ENCODE data around the gene PSD2. TPM values are rescaled to one million over a fixed set of nuclear protein-coding genes. Genes with fewer than 3 reads are reported as not detected.

The PSD2 gene
- total and polyA plus RNA-seq, 2 donors from 2014 or later = 0.09 to 0.13 TPM

- intact Hi-C loops (cut with DNase I) = loop anchor here (5.0 kb wide), 1 partner anchor 136 kb away; no protein-coding TSS in a partner anchor
These were observed 27.6 kb upstream of the PSD2 start for GRCh38 chr5:139767960-139768359.

DNA sequence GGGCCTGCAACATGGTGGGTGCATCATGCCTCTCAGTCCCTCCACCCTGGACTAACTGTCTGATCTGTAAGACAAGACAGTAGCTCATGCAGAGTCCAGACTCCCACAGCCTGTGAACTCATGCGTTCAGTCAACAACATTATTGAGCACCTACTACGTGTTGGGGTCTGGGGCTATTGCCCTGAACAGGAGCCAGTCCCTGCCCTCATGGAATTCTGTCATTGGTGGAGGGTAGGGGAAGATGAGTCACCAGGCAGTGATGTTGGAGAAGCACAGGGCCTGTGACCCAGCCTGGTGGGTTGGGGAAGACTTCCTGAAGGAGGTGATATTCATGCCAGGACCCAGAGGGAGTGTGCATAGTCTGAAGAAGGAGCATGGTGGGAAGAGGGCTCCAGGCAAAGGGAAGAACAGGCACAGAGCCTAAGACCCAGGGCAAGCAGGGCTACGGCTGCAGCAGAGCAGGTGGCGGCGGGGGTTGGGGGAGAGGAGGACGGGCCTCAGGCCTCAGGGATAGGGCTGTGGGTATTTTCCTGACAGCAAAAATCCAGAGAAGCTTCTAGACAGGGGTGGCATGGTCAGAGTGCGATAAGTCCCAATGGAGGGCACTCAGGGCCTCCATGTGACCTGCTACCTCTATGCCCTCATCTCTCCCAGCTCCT, 26.7 kb upstream of the PSD2 start:
- DNase-seq = no peak
- H3K4me1 ChIP-seq (ENCODE audit: control insufficient read depth in 2 of 3, insufficient read depth in 2 of 3, low read depth in 1 of 3, low read length in 3 of 3) = peaks cover 0 to 16% (median 8%) of the 10 kb centered on the region in 3 donors
- no peaks in the 10 kb centered on the region for H3K36me3 ChIP-seq (ENCODE audit: control insufficient read depth in 2 of 3, insufficient read depth in 3 of 3, low read length in 3 of 3)
- H3K9ac ChIP-seq (ENCODE audit: low read length in 3 of 3) = no peak overlapping the region
- H3K9me3 ChIP-seq (ENCODE audit: control insufficient read depth in 2 of 3, insufficient read depth in 1 of 3, low read length in 3 of 3) = no peaks in the 10 kb centered on the region
- no peak for FAIRE-seq
- intact Hi-C loops (cut with DNase I) = loop anchor here (5.0 kb wide), 1 partner anchor 137 kb away; no protein-coding TSS in a partner anchor
- no peak overlapping the region for H3K4me3 ChIP-seq (ENCODE audit: low read length in 3 of 3)
- TF ChIP-seq CTCF (IDR thresholded peaks at IDR 0.05; ENCODE audit: borderline replicate concordance, extremely low read depth, insufficient read depth) = no peak
- no peak overlapping the region for H3K27ac ChIP-seq (ENCODE audit: low read depth in 2 of 2, low read length in 2 of 2)
- no peaks in the 10 kb centered on the region for H3K27me3 ChIP-seq (ENCODE audit: control insufficient read depth, insufficient read depth, low read length)

More at GRCh38 chr5:139767960-139768359, 27.6 kb upstream of the PSD2 start:
- Histone ChIP-seq H3K4me1 (ENCODE audit: control insufficient read depth in 2 of 3, insufficient read depth in 2 of 3, low read depth in 1 of 3, low read length in 3 of 3) (peaks cover 0 to 18% (median 8%) of the 10 kb centered on the region in 3 donors), H3K27me3 (ENCODE audit: control insufficient read depth, insufficient read depth, low read length) (no peaks in the 10 kb centered on the region), H3K36me3 (ENCODE audit: control insufficient read depth in 2 of 3, insufficient read depth in 3 of 3, low read length in 3 of 3) (no peaks in the 10 kb centered on the region), H3K27ac (ENCODE audit: low read depth in 2 of 2, low read length in 2 of 2) (no peak overlapping the region), H3K9me3 (ENCODE audit: control insufficient read depth in 2 of 3, insufficient read depth in 1 of 3, low read length in 3 of 3) (no peaks in the 10 kb centered on the region), H3K4me3 (ENCODE audit: low read length in 3 of 3) (no peak overlapping the region), H3K9ac (ENCODE audit: low read length in 3 of 3) (no peak overlapping the region)
- FAIRE-seq (no peak), DNase-seq (peak in 3 of 5 donors; percentile 33 to 75 (median 62))
- TF ChIP-seq CTCF (IDR thresholded peaks at IDR 0.05; ENCODE audit: borderline replicate concordance, extremely low read depth, insufficient read depth) = no peak

- intact Hi-C loops (cut with DNase I) = loop anchor here (5.0 kb wide), 1 partner anchor 137 kb away; no protein-coding TSS in a partner anchor
- Histone ChIP-seq H3K27ac (ENCODE audit: low read depth in 2 of 2, low read length in 2 of 2) (no peak overlapping the region), H3K4me1 (ENCODE audit: control insufficient read depth in 2 of 3, insufficient read depth in 2 of 3, low read depth in 1 of 3, low read length in 3 of 3) (peaks cover 0 to 16% (median 8%) of the 10 kb centered on the region in 3 donors), H3K36me3 (ENCODE audit: control insufficient read depth in 2 of 3, insufficient read depth in 3 of 3, low read length in 3 of 3) (no peaks in the 10 kb centered on the region), H3K27me3 (ENCODE audit: control insufficient read depth, insufficient read depth, low read length) (no peaks in the 10 kb centered on the region), H3K9me3 (ENCODE audit: control insufficient read depth in 2 of 3, insufficient read depth in 1 of 3, low read length in 3 of 3) (no peaks in the 10 kb centered on the region), H3K9ac (ENCODE audit: low read length in 3 of 3) (no peak overlapping the region), H3K4me3 (ENCODE audit: low read length in 3 of 3) (no peak overlapping the region)
- DNase-seq (no peak), FAIRE-seq (no peak)
- no peak for TF ChIP-seq CTCF (IDR thresholded peaks at IDR 0.05; ENCODE audit: borderline replicate concordance, extremely low read depth, insufficient read depth)
These were observed 26.1 kb upstream of the PSD2 start for GRCh38 chr5:139769477-139769876.

All from kidney (tissue), 14 donors.